ENCODE measurements around the gene CACNA1C. TPM values are rescaled to one million over a fixed set of nuclear protein-coding genes. Genes with fewer than 3 reads are reported as not detected.
"Not testable (repeated sequence)": the region's sequence is repeated elsewhere in the genome, so short reads cannot be mapped to it uniquely, and the experiment has no call there.

CACNA1C gene
- total RNA-seq, 4 donors from 2014 or later = 1.4 to 3.7 (median 2.2) TPM

DNA sequence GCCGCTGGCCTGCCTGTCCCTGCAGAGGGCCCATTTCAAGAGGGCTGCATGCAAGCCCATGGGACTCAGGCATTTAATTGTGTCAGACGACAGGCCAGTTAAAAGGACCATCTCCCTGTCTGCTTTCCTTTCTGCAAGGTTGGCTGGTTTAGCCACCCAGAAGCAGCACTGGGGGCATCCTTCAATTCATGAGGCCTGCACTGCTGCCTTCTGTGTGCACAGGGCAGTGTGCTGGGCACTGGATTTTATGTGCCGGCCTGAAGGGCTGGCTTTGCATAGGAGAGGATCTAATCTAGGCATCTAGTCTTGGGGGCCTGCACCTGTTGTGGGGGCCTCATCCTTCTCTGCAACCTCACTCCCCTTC lies 627.9 kb downstream of the CACNA1C start:
- no CpG with 5 or more reads among the region's 3 CpGs for WGBS
- Histone ChIP-seq H3K9me3 (no peaks in the 10 kb centered on the region), H3K4me3 (no peak overlapping the region), H3K36me3 (peaks cover 15% of the 10 kb centered on the region), H3K4me1 (no peaks in the 10 kb centered on the region), H3K27me3 (no peaks in the 10 kb centered on the region), H3K27ac (no peak overlapping the region)
- TF ChIP-seq EP300 (IDR thresholded peaks at IDR 0.05) (no peak), POLR2AphosphoS5 (IDR thresholded peaks at IDR 0.05) (no peak), POLR2A (IDR thresholded peaks at IDR 0.05) (no peak)
- TF ChIP-seq, protein P1, sequence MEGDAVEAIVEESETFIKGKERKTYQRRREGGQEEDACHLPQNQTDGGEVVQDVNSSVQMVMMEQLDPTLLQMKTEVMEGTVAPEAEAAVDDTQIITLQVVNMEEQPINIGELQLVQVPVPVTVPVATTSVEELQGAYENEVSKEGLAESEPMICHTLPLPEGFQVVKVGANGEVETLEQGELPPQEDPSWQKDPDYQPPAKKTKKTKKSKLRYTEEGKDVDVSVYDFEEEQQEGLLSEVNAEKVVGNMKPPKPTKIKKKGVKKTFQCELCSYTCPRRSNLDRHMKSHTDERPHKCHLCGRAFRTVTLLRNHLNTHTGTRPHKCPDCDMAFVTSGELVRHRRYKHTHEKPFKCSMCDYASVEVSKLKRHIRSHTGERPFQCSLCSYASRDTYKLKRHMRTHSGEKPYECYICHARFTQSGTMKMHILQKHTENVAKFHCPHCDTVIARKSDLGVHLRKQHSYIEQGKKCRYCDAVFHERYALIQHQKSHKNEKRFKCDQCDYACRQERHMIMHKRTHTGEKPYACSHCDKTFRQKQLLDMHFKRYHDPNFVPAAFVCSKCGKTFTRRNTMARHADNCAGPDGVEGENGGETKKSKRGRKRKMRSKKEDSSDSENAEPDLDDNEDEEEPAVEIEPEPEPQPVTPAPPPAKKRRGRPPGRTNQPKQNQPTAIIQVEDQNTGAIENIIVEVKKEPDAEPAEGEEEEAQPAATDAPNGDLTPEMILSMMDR (IDR thresholded peaks at IDR 0.05) = no peak
- DNase-seq (ENCODE audit: low spot score in 2 of 2) = peak in 1 of 2 donors; percentile 44

DNA sequence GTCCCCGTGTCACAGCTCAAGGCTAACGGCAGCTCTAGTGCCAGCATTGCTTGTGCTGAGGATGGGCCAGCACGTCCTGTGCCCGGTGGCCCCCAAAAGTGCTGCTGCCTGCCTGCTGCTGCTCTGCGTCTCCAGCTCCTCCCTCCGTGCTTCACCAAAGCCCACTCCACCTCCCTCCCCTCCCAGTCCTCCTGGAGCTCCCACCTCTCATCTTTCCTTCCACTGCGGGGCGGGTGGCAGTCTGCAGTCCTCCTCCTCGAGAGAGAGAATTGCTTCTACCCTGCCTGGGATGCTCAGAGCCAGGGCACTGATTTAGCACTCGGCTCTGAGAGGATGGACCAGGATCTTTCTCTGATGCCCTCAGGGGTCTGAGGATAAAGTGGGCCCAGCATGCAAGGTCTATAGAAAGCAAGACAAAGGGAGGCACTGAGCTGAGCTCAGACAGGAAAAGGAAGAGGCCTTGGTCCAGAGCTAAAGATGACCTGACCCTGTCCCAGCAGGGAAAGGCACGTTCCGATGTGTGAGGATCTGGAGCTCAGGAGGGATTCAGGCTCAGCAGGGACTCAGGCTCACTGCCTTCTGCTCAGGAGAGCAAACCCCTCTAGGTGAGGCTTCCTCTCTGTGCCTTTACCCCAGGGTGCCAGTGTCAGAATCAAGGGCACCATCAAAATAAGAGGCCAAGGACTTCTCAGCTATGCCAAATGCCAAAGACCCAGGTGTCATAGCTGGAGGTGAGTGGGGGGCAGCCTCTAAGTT lies 628.8 kb downstream of the CACNA1C start:
- Histone ChIP-seq H3K9me3 (no peaks in the 10 kb centered on the region), H3K36me3 (peaks cover 15% of the 10 kb centered on the region), H3K4me3 (no peak overlapping the region), H3K4me1 (no peaks in the 10 kb centered on the region), H3K27me3 (no peaks in the 10 kb centered on the region), H3K27ac (no peak overlapping the region)
- DNase-seq (ENCODE audit: low spot score in 2 of 2) = peak in 1 of 2 donors; percentile 65
- TF ChIP-seq, protein P1 (IDR thresholded peaks at IDR 0.05) = no peak
- TF ChIP-seq POLR2A (IDR thresholded peaks at IDR 0.05) (no peak), POLR2AphosphoS5 (IDR thresholded peaks at IDR 0.05) (no peak), EP300 (IDR thresholded peaks at IDR 0.05) (no peak)
- 70% methylated on average over 12 of the region's 12 CpGs for WGBS

DNA sequence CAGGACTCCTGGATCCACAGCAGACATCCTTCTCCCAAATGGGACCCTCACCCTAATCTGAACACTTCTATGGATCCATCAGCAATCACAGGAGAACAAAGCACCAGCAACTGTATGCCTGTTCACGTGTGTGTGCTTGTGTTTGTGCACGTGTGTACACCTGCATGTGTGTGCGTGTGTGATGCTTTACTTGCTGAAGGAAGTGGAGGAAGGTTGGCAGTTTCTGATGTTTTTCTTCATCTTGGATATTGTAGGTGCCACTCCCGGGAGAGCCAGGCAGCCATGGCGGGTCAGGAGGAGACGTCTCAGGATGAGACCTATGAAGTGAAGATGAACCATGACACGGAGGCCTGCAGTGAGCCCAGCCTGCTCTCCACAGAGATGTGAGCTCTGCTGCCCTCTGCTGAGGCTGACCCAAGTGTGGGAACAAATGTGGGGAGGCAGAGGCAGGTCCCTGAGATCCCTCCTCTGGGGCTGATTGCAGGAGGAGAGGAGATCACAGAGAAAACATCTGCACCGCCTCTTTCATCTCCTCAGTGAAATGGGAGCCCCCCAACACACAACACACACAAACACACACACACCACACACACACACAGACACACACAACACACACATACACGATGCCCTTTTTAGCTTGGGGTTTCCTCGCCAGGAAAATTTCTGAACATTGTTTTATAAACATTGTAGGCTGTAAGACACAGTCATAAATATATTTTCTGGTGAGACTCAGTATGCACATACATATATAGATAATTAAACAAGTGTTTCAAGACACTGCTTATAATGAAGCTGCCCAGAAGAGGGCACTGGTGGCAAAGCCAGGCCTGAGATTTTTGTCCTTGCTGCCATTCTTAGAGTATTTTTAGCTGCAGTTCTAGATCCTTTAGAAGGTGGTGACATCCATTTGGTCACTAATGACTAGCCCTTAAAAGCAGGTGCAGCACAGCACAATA lies 629.8 kb downstream of the CACNA1C start:
- no peak for TF ChIP-seq POLR2AphosphoS5 (IDR thresholded peaks at IDR 0.05)
- TF ChIP-seq, protein P1 (IDR thresholded peaks at IDR 0.05) = peak in 1 of 2 donors; percentile 24
- Histone ChIP-seq H3K4me3 (no peak overlapping the region), H3K27me3 (no peaks in the 10 kb centered on the region), H3K4me1 (no peaks in the 10 kb centered on the region), H3K27ac (no peak overlapping the region), H3K36me3 (peaks cover 8% of the 10 kb centered on the region), H3K9me3 (no peaks in the 10 kb centered on the region)
- 59% methylated on average over 10 of the region's 10 CpGs for WGBS
- DNase-seq (ENCODE audit: low spot score in 2 of 2) = peak in 1 of 2 donors; percentile 49

DNA sequence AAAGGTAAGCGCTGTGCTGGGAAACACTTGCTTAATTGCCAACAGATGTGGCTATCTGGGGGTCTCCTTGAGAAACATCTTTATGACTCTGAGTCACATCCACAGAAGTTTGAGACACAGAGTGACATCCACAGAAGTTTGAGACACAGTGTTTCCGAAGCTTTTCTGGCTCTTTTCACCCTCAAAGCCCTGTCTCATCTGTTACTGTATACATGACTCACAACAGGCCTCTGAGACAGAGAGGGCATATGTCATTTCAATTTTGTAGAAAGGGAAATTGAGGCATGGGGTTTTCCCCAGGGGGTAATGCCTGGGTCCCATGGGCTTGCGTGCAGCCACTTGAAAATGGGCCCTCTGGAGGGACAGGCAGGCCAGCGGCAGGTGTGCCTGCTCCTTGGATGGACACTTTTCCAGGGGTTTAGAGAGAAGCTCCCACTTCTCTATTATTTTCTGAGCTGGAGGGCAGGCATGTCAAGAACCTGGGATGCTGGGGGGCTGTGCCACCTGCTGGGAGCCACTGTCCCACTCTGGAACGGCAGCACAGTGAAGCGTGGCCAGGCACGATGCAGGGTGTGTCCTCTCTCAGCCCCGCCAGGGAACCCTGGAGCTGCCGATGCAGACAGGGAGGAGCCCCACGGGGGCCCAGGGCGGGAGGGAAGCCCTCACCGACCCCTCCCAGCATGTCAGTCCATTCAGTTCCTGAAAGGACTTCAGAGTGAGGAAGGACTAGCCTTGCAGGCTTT lies 630.7 kb downstream of the CACNA1C start:
- DNase-seq (ENCODE audit: low spot score in 2 of 2) = peak in 1 of 2 donors; percentile 60
- Histone ChIP-seq H3K36me3 (peaks cover 6% of the 10 kb centered on the region), H3K4me1 (no peaks in the 10 kb centered on the region), H3K9me3 (no peaks in the 10 kb centered on the region), H3K27ac (no peak overlapping the region), H3K4me3 (no peak overlapping the region), H3K27me3 (no peaks in the 10 kb centered on the region)
- TF ChIP-seq POLR2A (IDR thresholded peaks at IDR 0.05) = no peak
- TF ChIP-seq POLR2AphosphoS5 (IDR thresholded peaks at IDR 0.05) = no peak
- WGBS = 54% methylated on average over 12 of the region's 12 CpGs

DNA sequence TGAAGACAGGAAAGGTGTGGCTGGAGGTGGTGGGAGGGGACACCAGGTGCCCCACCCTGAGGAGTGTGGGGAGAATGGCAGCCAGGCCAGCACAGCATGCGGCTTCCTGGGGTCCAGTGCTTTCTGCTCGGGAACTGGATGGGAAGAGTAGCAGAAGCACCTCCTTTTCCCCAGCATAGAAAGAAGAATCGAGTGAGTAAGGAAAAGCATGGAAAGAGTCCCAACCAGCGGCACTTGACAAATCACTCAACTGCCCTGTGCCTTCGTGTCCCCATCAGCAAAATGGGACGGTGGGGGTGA lies 631.2 kb downstream of the CACNA1C start:
- H3K4me1 ChIP-seq, H3K36me3 ChIP-seq, H3K27ac ChIP-seq, H3K27me3 ChIP-seq, H3K4me3 ChIP-seq, H3K9me3 ChIP-seq: not testable (repeated sequence)
- peak in 1 of 2 donors; percentile 13 for DNase-seq (ENCODE audit: low spot score in 2 of 2)
- 75% methylated on average over 6 of the region's 6 CpGs for WGBS

DNA sequence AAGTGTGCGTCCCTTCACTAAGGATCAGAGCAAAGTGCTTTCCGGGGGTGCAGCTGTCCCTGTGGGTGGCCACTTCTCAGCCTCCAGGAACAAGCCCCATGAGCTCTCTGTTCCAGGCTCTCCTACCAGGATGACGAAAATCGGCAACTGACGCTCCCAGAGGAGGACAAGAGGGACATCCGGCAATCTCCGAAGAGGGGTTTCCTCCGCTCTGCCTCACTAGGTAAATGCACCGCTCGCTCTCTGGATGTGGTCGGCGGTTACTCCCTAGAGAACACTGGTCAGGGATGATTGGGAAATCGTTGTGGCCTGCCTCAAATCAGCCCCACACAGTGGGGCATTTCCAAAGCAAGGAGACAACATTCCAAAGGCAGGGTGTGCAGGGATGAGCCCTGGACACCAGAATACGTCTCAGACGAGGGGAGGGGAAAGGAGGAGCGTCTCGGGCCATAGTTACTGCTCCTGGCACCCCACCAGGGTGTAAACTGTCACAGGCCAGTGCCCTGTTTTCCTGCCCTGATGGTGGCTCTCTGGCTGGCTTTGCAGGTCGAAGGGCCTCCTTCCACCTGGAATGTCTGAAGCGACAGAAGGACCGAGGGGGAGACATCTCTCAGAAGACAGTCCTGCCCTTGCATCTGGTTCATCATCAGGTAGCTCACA lies 633.0 kb downstream of the CACNA1C start:
- WGBS = 78% methylated on average over 15 of the region's 20 CpGs
- H3K36me3 ChIP-seq; DNase-seq (ENCODE audit: low spot score in 2 of 2): not testable (repeated sequence)

More for the DNA sequence above, 633.0 kb downstream of the CACNA1C start:
- H3K4me3 ChIP-seq, H3K4me1 ChIP-seq, H3K27ac ChIP-seq, H3K9me3 ChIP-seq, H3K27me3 ChIP-seq: not testable (repeated sequence)

All from suprapubic skin (tissue), 4 donors.